Activated naive CD8-positive, alpha-beta T cell (primary cell): ENCODE measurements around the gene WNT3A.
A peak's percentile ranks its signal among the peaks of the same experiment; 100 is the strongest.

Experiments used
- H3K27ac Mint-ChIP-seq: one replicate; pipeline ENCODE4 v1.8.0; 2021; ENCODE audit warnings: mixed read lengths
- H3K27me3 Mint-ChIP-seq: one replicate; pipeline ENCODE4 v1.8.0; 2021; ENCODE audit warnings: mixed read lengths
- H3K36me3 Mint-ChIP-seq: one replicate; pipeline ENCODE4 v1.8.0; 2021; ENCODE audit warnings: mixed read lengths
- H3K4me1 Mint-ChIP-seq: one replicate; pipeline ENCODE4 v1.8.0; 2021; ENCODE audit warnings: low read depth, mixed read lengths
- H3K4me3 Mint-ChIP-seq: one replicate; pipeline ENCODE4 v1.8.0; 2021; ENCODE audit warnings: mild to moderate bottlenecking, mixed read lengths
- H3K9me3 Mint-ChIP-seq: one replicate; pipeline ENCODE4 v1.8.0; 2021; ENCODE audit warnings: low read depth, mixed read lengths

The WNT3A gene

GRCh38 chr1:228095938-228096337 is 89.1 kb downstream of the WNT3A start:
- Mint-ChIP-seq H3K27me3 (no peaks in the 10 kb centered on the region), H3K9me3 (no peaks in the 10 kb centered on the region), H3K27ac (peak overlapping the region; percentile 58), H3K4me1 (peaks cover 35% of the 10 kb centered on the region), H3K36me3 (peaks cover 5% of the 10 kb centered on the region), H3K4me3 (no peak overlapping the region)

- Mint-ChIP-seq H3K36me3 (peaks cover 5% of the 10 kb centered on the region), H3K4me1 (peaks cover 35% of the 10 kb centered on the region), H3K9me3 (no peaks in the 10 kb centered on the region), H3K4me3 (no peak overlapping the region), H3K27ac (no peak overlapping the region), H3K27me3 (no peaks in the 10 kb centered on the region)
Measured at GRCh38 chr1:228096416-228097332, 89.9 kb downstream of the WNT3A start.

GRCh38 chr1:228097333-228098081 is 90.7 kb downstream of the WNT3A start:
- Mint-ChIP-seq H3K4me1 (peaks cover 27% of the 10 kb centered on the region), H3K9me3 (no peaks in the 10 kb centered on the region), H3K27me3 (no peaks in the 10 kb centered on the region), H3K27ac (no peak overlapping the region), H3K4me3 (no peak overlapping the region), H3K36me3 (peaks cover 5% of the 10 kb centered on the region)

GRCh38 chr1:228098323-228098931 is 91.6 kb downstream of the WNT3A start:
- Mint-ChIP-seq H3K27me3 (no peaks in the 10 kb centered on the region), H3K9me3 (no peaks in the 10 kb centered on the region), H3K4me3 (no peak overlapping the region), H3K36me3 (peaks cover 5% of the 10 kb centered on the region), H3K4me1 (peaks cover 28% of the 10 kb centered on the region), H3K27ac (no peak overlapping the region)

GRCh38 chr1:228099331-228099732 is 92.5 kb downstream of the WNT3A start:
- Mint-ChIP-seq H3K9me3 (no peaks in the 10 kb centered on the region), H3K4me3 (no peak overlapping the region), H3K27ac (no peak overlapping the region), H3K4me1 (peaks cover 31% of the 10 kb centered on the region), H3K27me3 (no peaks in the 10 kb centered on the region), H3K36me3 (peaks cover 5% of the 10 kb centered on the region)

DNA sequence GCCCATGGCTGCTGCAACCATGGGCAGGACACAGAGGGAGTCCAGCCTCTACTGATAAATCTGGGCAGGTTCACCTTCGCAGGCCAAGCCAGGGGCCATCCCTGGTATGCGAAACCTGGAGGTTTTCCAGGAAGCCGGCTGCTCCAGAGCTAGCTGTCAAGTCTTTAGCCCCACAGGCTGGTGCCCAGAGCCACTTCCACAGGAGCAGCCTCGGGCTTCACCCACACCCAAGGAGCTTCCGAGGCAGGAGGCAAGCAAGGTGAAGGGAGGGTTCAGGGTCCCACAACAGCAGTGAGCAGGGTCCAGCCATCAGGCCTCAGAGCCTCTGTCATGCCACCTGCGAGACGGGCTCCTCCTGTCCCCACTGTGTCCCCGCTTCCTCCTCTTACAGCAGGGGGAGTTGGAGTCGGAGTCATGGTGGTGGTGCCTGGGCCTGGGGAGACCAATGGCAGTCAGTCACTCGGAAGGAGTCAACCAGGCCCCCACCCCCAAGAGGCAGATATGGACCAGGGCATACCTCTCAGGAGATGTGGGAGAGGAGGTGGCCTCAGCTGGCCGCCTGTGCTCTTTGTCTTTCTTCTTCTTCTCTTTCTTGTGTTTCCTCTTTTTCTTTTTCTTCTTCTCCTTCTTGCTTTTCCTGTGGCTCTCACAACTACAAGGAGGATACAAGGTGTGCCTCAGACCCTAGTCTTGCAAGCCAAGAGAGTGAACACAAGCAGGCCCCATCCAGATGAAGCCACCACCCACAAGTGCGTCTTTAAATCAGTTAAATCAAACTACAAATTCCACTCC is 94.2 kb downstream of the WNT3A start:
- Mint-ChIP-seq H3K4me1 (peaks cover 18% of the 10 kb centered on the region), H3K27ac (peak overlapping the region; percentile 68), H3K9me3 (no peaks in the 10 kb centered on the region), H3K36me3 (no peaks in the 10 kb centered on the region), H3K4me3 (peak overlapping the region; percentile 77), H3K27me3 (no peaks in the 10 kb centered on the region)

DNA sequence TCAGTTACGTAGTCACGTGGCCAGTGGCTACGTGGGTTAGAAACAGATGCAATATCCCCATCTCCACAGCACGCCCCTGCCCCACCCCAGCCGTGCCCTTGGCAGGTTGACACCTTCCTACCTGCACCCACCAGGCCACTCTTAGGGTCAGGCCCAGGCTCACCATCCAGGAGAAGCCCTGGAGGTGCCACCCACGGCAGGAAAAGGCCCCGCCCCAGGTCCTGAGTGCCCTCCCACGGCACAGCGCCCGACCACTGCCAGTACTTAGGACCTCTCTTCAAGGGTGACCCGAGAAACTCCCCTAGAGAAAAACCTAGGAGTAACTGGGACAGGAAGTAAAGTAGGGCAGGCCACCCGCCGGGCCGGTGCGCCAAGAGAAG is 94.8 kb downstream of the WNT3A start:
- H3K27me3 Mint-ChIP-seq = no peaks in the 10 kb centered on the region
- peaks cover 21% of the 10 kb centered on the region for H3K4me1 Mint-ChIP-seq
- H3K4me3 Mint-ChIP-seq = peak overlapping the region; percentile 77
- no peaks in the 10 kb centered on the region for H3K9me3 Mint-ChIP-seq
- H3K36me3 Mint-ChIP-seq = no peaks in the 10 kb centered on the region
- H3K27ac Mint-ChIP-seq = peak overlapping the region; percentile 68

- Mint-ChIP-seq H3K36me3 (no peaks in the 10 kb centered on the region), H3K4me3 (peak overlapping the region; percentile 77), H3K9me3 (no peaks in the 10 kb centered on the region), H3K27me3 (no peaks in the 10 kb centered on the region), H3K27ac (no peak overlapping the region), H3K4me1 (peaks cover 21% of the 10 kb centered on the region)
Measured at GRCh38 chr1:228101994-228102790, 95.4 kb downstream of the WNT3A start.

DNA sequence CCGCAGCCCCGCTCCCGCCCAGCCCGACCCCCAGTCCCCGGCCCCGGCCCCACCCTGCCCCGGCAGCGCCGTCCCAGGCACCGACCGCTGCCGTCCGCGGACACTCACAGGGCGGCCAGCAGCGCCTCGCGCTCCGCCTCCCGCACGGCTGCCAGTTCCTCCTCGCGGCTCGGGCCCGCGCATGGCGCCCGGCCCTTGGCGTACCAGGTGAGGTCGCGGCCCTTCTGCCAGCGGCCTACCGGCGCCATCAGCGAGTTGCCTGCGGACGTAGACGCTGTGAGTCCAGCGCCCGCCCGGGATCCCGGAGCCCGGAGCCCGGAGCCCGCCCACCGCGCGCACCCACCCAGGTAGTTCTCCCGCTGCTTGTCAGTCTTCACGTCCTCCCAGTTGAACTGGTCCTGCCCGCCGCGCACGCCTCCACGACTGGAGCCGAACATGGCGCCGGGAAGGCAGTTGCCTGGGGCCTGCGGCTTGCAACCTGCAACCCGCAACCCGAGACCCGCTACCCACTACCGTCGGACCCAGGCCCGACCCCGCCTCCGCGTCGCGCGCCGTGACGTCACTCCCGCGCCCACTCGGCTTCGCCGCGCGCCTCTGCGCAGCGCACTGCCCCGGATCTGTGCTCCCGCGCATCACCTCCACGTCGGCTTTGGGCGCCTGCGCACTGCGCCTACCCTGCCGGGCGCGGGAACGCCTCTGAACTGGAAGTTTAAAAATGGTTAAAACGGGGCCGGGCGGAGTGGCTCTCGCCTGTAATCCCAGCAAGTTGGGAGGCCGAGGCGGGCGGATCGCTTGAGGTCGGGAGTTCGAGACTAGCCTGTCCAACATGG is 96.2 kb downstream of the WNT3A start, which contains the start of gene C1orf35:
TSS of gene C1orf35 (minus strand) at position 535 of the 830 bp plus-strand sequence. CDS start at position 437, 98 bp downstream.
- Mint-ChIP-seq H3K27ac (peak within 1 kb of the TSS; percentile 90), H3K27me3 (no peaks in the 10 kb centered on the region), H3K4me3 (peak within 1 kb of the TSS; percentile 92), H3K9me3 (no peaks in the 10 kb centered on the region), H3K4me1 (peaks cover 24% of the 10 kb centered on the region), H3K36me3 (no peaks in the 10 kb centered on the region)

- H3K4me1 Mint-ChIP-seq = peaks cover 32% of the 10 kb centered on the region
- H3K4me3 Mint-ChIP-seq = peak overlapping the region; percentile 92
- no peaks in the 10 kb centered on the region for H3K9me3 Mint-ChIP-seq
- peak overlapping the region; percentile 76 for H3K27ac Mint-ChIP-seq
- H3K36me3 Mint-ChIP-seq = no peaks in the 10 kb centered on the region
- no peaks in the 10 kb centered on the region for H3K27me3 Mint-ChIP-seq
Measured at GRCh38 chr1:228104526-228105269, 97.9 kb downstream of the WNT3A start.

GRCh38 chr1:228105270-228105995 is 98.6 kb downstream of the WNT3A start:
- no peak overlapping the region for H3K27ac Mint-ChIP-seq
- H3K4me1 Mint-ChIP-seq = peaks cover 38% of the 10 kb centered on the region
- H3K36me3 Mint-ChIP-seq = no peaks in the 10 kb centered on the region
- H3K27me3 Mint-ChIP-seq = no peaks in the 10 kb centered on the region
- no peaks in the 10 kb centered on the region for H3K9me3 Mint-ChIP-seq
- no peak overlapping the region for H3K4me3 Mint-ChIP-seq
